ENCODE measurements around the gene DHRS2. TPM values are rescaled to one million over a fixed set of nuclear protein-coding genes. Genes with fewer than 3 reads are reported as not detected.

Gene DHRS2
- polyA plus RNA-seq, 2 of the 4 experiments (the other 2 are of a cell fraction) = 2.3 to 10.7 TPM

DNA sequence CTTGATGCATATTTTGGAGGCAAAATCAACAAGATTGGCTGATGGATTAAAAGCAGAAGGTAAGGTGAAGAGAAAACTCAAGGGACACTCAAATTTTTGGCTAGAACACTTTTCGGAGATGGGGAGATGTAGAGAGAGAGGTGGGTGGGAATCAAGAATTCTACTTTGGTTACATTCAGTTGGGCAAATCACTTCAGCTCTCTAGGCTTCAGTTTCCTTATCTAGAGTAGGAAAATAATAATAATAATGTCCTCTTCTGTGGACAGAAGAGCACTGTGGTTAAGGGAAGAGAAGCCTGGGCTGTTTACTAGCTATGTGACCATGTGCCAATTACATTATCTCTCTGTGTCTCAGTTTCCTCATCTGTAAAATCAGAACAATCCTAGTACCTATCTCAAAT, 23.4 kb upstream of the DHRS2 start:
- H3K27ac ChIP-seq = no peak overlapping the region
- H3K9me3 ChIP-seq = 0 out of 3 replicates have a peak, but pooled peaks cover 2% of the 10 kb centered on the region
- ChIA-PET POLR2A (no interaction called here), CTCF (interaction anchor here (1.2 to 3.5 kb wide), 3 partner anchors 20 to 341 kb away, joined by 3 to 23 read pairs (median 5); partner anchors contain the start of gene DHRS4)
- H3K4me1 ChIP-seq = peaks cover 11% of the 10 kb centered on the region; the same call in 2 of the 3 replicates
- DNase-seq (ENCODE audit: low read depth in 1 of 2, low spot score in 1 of 2) (no peak), FAIRE-seq (no peak), ATAC-seq (no peak)
- no peak overlapping the region for H3K4me3 ChIP-seq
- TF ChIP-seq NFE2L2 (conservative IDR thresholded peaks at IDR 0.05; ENCODE audit: low read length) = no peak
- TF ChIP-seq, protein P1, sequence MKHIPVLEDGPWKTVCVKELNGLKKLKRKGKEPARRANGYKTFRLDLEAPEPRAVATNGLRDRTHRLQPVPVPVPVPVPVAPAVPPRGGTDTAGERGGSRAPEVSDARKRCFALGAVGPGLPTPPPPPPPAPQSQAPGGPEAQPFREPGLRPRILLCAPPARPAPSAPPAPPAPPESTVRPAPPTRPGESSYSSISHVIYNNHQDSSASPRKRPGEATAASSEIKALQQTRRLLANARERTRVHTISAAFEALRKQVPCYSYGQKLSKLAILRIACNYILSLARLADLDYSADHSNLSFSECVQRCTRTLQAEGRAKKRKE (CRISPR knock-in tag; IDR thresholded peaks at IDR 0.05; ENCODE audit: low read depth) = no peak
- no peak for TF ChIP-seq CEBPB (IDR thresholded peaks at IDR 0.05)
- TF ChIP-seq, protein P2, sequence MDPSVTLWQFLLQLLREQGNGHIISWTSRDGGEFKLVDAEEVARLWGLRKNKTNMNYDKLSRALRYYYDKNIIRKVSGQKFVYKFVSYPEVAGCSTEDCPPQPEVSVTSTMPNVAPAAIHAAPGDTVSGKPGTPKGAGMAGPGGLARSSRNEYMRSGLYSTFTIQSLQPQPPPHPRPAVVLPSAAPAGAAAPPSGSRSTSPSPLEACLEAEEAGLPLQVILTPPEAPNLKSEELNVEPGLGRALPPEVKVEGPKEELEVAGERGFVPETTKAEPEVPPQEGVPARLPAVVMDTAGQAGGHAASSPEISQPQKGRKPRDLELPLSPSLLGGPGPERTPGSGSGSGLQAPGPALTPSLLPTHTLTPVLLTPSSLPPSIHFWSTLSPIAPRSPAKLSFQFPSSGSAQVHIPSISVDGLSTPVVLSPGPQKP (IDR thresholded peaks at IDR 0.05; ENCODE audit: low read depth, low read length) = no peak
- TF ChIP-seq CBX8 (IDR thresholded peaks at IDR 0.05) = no peak
- TF ChIP-seq, protein P3, sequence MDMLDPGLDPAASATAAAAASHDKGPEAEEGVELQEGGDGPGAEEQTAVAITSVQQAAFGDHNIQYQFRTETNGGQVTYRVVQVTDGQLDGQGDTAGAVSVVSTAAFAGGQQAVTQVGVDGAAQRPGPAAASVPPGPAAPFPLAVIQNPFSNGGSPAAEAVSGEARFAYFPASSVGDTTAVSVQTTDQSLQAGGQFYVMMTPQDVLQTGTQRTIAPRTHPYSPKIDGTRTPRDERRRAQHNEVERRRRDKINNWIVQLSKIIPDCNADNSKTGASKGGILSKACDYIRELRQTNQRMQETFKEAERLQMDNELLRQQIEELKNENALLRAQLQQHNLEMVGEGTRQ (IDR thresholded peaks at IDR 0.05) = no peak
- 72% methylated on average over 1 of the region's 1 CpG for WGBS (ENCODE audit: missing lambda C conversion rate)
- H3K4me2 ChIP-seq = no peak overlapping the region

DNA sequence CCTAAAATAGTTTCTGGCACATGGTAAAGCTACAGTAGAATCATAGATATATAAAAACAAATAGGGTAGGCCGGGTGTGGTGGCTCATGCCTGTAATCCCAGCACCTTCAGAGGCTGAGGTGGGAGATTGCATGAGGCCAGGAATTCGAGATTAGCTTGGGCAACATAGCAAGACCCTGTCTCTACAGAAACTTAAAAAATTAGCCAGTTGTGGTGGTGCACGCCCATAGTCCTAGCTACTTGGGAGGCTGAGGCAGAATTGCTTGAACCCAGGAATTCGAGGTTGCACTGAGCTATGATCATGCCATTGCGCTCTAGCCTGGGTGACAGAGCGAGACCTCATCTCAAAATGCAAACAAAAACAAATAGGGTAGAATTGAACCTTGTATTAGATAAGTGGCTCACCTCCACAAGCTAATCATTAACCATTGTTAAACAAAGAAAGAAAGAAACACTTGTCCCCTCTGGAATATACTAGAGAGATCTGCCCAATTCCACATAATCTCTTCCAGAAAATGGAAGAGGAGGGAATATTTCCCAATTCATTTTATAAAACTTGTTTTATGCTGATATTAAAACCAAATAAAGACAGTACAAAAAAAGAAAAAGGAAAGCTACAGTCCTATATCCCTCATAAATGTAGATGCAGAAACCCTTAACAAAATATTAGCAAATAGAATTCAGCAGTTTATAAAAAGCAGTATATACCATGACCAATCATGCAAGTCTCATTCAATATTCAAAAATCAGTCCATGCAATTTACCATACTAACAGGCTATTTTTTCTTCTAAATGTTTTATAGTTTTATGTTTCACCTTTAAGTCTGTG, 22.7 kb upstream of the DHRS2 start:
- H3K4me3 ChIP-seq = no peak overlapping the region
- POLR2A ChIA-PET = no interaction called here
- peaks cover 11% of the 10 kb centered on the region; the same call in 2 of the 3 replicates for H3K4me1 ChIP-seq
- H3K4me2 ChIP-seq = peak overlapping the region; percentile 33; the same call in 1 of the 3 replicates
- TF ChIP-seq KDM1A (IDR thresholded peaks at IDR 0.05; ENCODE audit: low read depth) (no peak), HDAC2 (IDR thresholded peaks at IDR 0.05) (no peak), HOXB13 (CRISPR knock-in tag; IDR thresholded peaks at IDR 0.05; ENCODE audit: low read depth) (no peak), NR3C1 (IDR thresholded peaks at IDR 0.05) (no peak), SMC3 (IDR thresholded peaks at IDR 0.05) (no peak), RAD21 (conservative IDR thresholded peaks at IDR 0.05 in 1 of 2, IDR thresholded peaks at IDR 0.05 in 1 of 2) (no peak), FOXS1 (CRISPR knock-in tag; IDR thresholded peaks at IDR 0.05) (no peak), POLR2AphosphoS2 (conservative IDR thresholded peaks at IDR 0.05; ENCODE audit: low read length) (no peak), HOXA7 (CRISPR knock-in tag; IDR thresholded peaks at IDR 0.05) (no peak), PHF8 (IDR thresholded peaks at IDR 0.05; ENCODE audit: borderline replicate concordance, low read depth) (no peak), ZFP36 (IDR thresholded peaks at IDR 0.05; ENCODE audit: borderline replicate concordance, partially characterized antibody) (no peak), RARB (CRISPR knock-in tag; IDR thresholded peaks at IDR 0.05) (no peak), CEBPB (IDR thresholded peaks at IDR 0.05) (no peak)
- FAIRE-seq (no peak), DNase-seq (ENCODE audit: low read depth in 1 of 2, low spot score in 1 of 2) (no peak), ATAC-seq (no peak)
- 29% methylated on average over 6 of the region's 6 CpGs for WGBS (ENCODE audit: missing lambda C conversion rate)
- 0 out of 3 replicates have a peak, but pooled peaks cover 2% of the 10 kb centered on the region for H3K9me3 ChIP-seq
- CTCF ChIA-PET = interaction anchor here (0.9 to 3.5 kb wide), 5 partner anchors 10 to 341 kb away, joined by 3 to 23 read pairs (median 3); partner anchors contain the start of gene DHRS4
- no peak overlapping the region for H3K27ac ChIP-seq

DNA sequence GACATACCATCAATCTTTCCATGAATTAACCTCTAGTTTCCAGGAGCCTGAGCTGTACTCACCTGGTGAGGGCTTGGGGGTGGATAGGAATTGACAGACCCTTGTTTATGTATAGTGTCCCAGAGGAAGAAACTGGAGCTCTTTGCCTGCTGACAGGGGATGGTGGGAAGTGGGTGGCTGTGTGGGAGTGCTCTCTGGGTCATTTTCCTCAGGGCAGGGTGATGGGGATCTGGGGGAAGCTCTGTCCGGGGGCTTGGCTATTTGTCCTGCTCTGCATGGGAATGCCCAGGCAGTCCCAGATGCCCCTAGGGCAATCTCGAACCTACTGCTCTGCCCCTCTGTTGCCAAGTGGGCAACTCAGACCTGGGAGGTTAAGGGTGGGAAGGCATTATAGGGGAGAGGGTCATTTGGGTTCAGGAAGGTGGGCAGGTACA, 21.8 kb upstream of the DHRS2 start:
- ATAC-seq = no peak
- H3K9me3 ChIP-seq = 0 out of 3 replicates have a peak, but pooled peaks cover 2% of the 10 kb centered on the region
- no peak for TF ChIP-seq SMC3 (IDR thresholded peaks at IDR 0.05)
- no peak for TF ChIP-seq HOXB13 (CRISPR knock-in tag; IDR thresholded peaks at IDR 0.05; ENCODE audit: low read depth)
- no peak for TF ChIP-seq FOSB (CRISPR knock-in tag; IDR thresholded peaks at IDR 0.05)
- TF ChIP-seq EHF (CRISPR knock-in tag; IDR thresholded peaks at IDR 0.05) = no peak
- no peak for TF ChIP-seq TFCP2L1 (CRISPR knock-in tag; IDR thresholded peaks at IDR 0.05)
- TF ChIP-seq RNF2 (IDR thresholded peaks at IDR 0.05; ENCODE audit: borderline replicate concordance, low read depth) = no peak
- TF ChIP-seq, protein P4, sequence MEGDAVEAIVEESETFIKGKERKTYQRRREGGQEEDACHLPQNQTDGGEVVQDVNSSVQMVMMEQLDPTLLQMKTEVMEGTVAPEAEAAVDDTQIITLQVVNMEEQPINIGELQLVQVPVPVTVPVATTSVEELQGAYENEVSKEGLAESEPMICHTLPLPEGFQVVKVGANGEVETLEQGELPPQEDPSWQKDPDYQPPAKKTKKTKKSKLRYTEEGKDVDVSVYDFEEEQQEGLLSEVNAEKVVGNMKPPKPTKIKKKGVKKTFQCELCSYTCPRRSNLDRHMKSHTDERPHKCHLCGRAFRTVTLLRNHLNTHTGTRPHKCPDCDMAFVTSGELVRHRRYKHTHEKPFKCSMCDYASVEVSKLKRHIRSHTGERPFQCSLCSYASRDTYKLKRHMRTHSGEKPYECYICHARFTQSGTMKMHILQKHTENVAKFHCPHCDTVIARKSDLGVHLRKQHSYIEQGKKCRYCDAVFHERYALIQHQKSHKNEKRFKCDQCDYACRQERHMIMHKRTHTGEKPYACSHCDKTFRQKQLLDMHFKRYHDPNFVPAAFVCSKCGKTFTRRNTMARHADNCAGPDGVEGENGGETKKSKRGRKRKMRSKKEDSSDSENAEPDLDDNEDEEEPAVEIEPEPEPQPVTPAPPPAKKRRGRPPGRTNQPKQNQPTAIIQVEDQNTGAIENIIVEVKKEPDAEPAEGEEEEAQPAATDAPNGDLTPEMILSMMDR (IDR thresholded peaks at IDR 0.05) = no peak
- TF ChIP-seq, protein P5, sequence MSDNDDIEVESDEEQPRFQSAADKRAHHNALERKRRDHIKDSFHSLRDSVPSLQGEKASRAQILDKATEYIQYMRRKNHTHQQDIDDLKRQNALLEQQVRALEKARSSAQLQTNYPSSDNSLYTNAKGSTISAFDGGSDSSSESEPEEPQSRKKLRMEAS (IDR thresholded peaks at IDR 0.05) = no peak
- TF ChIP-seq HOXA7 (CRISPR knock-in tag; IDR thresholded peaks at IDR 0.05) = no peak
- TF ChIP-seq MAFK (IDR thresholded peaks at IDR 0.05; ENCODE audit: partially characterized antibody) = no peak
- TF ChIP-seq CHD2 (IDR thresholded peaks at IDR 0.05; ENCODE audit: low read length, partially characterized antibody) = no peak
- no peak for FAIRE-seq
- ChIA-PET POLR2A (no interaction called here), CTCF (interaction anchor here (0.6 to 3.5 kb wide), 5 partner anchors 9 to 315 kb away, joined by 3 to 23 read pairs (median 5); no protein-coding TSS in a partner anchor)
- no peak for DNase-seq (ENCODE audit: low read depth in 1 of 2, low spot score in 1 of 2)
- H3K4me1 ChIP-seq = peaks cover 11% of the 10 kb centered on the region; the same call in 2 of the 3 replicates
- WGBS (ENCODE audit: missing lambda C conversion rate) = 15% methylated on average over 2 of the region's 2 CpGs
- no peak overlapping the region for H3K27ac ChIP-seq
- H3K4me2 ChIP-seq = no peak overlapping the region
- H3K4me3 ChIP-seq = no peak overlapping the region
